HG02798 (cell line): ENCODE data around the gene CREBRF.
"Not testable (repeated sequence)": the region's sequence is repeated elsewhere in the genome, so short reads cannot be mapped to it uniquely, and the experiment has no call there.

Source experiments
- ATAC-seq: cut with Tn5 transposase; IDR thresholded peaks from one replicate; pipeline ENCODE4 v1.9.1; 2021; ENCODE audit warnings: mild to moderate bottlenecking; ENCODE audit not compliant: unreplicated experiment, poor library complexity

CREBRF gene

GRCh38 chr5:173055983-173056782 is at the start of gene CREBRF:
Gene CREBRF, plus strand, starts transcription at chr5:173056352. Its CDS starts 24,424 bp downstream, at chr5:173080776.
- ATAC-seq = peak; percentile 81

GRCh38 chr5:173010021-173010420 is 46.1 kb upstream of the CREBRF start:
- no peak for ATAC-seq

- ATAC-seq = no peak
Measured at GRCh38 chr5:173010547-173011464, 45.3 kb upstream of the CREBRF start.

- no peak for ATAC-seq
Measured at GRCh38 chr5:173011566-173011965, 44.6 kb upstream of the CREBRF start.

- ATAC-seq = no peak
Measured at GRCh38 chr5:173012882-173013281, 43.3 kb upstream of the CREBRF start.

GRCh38 chr5:173014671-173015070 is 41.5 kb upstream of the CREBRF start:
- no peak for ATAC-seq

- no peak for ATAC-seq
Measured at GRCh38 chr5:173015192-173015591, 41.0 kb upstream of the CREBRF start.

- no peak for ATAC-seq
Measured at GRCh38 chr5:173015598-173016455, 40.3 kb upstream of the CREBRF start.

- ATAC-seq = no peak
Measured at GRCh38 chr5:173016598-173017046, 39.5 kb upstream of the CREBRF start.

- not testable (repeated sequence) for ATAC-seq
Measured at GRCh38 chr5:173017087-173017486, 39.1 kb upstream of the CREBRF start.

- ATAC-seq = no peak
Measured at GRCh38 chr5:173018358-173018757, 37.8 kb upstream of the CREBRF start.

GRCh38 chr5:173020154-173020581 is 36.0 kb upstream of the CREBRF start:
- no peak for ATAC-seq

GRCh38 chr5:173020643-173021042 is 35.5 kb upstream of the CREBRF start:
- no peak for ATAC-seq

GRCh38 chr5:173025651-173026050 is 30.5 kb upstream of the CREBRF start:
- no peak for ATAC-seq

- no peak for ATAC-seq
Measured at GRCh38 chr5:173027905-173028304, 28.2 kb upstream of the CREBRF start.

- ATAC-seq = no peak
Measured at GRCh38 chr5:173028811-173029327, 27.3 kb upstream of the CREBRF start.

GRCh38 chr5:173029499-173029921 is 26.6 kb upstream of the CREBRF start:
- ATAC-seq = no peak

- not testable (repeated sequence) for ATAC-seq
Measured at GRCh38 chr5:173032096-173032495, 24.1 kb upstream of the CREBRF start.

GRCh38 chr5:173032730-173033129 is 23.4 kb upstream of the CREBRF start:
- ATAC-seq = no peak

GRCh38 chr5:173033923-173034322 is 22.2 kb upstream of the CREBRF start:
- ATAC-seq = no peak
